HG03159 (cell line): ENCODE data around the gene OXLD1.
A peak's percentile ranks its signal among the peaks of the same experiment; 100 is the strongest.
"Not testable (repeated sequence)": the region's sequence is repeated elsewhere in the genome, so short reads cannot be mapped to it uniquely, and the experiment has no call there.

Source experiments
- ATAC-seq: cut with Tn5 transposase; IDR thresholded peaks from one replicate; pipeline ENCODE4 v1.9.1; 2021; ENCODE audit warnings: mild to moderate bottlenecking, moderate library complexity; ENCODE audit not compliant: unreplicated experiment

Gene OXLD1

DNA sequence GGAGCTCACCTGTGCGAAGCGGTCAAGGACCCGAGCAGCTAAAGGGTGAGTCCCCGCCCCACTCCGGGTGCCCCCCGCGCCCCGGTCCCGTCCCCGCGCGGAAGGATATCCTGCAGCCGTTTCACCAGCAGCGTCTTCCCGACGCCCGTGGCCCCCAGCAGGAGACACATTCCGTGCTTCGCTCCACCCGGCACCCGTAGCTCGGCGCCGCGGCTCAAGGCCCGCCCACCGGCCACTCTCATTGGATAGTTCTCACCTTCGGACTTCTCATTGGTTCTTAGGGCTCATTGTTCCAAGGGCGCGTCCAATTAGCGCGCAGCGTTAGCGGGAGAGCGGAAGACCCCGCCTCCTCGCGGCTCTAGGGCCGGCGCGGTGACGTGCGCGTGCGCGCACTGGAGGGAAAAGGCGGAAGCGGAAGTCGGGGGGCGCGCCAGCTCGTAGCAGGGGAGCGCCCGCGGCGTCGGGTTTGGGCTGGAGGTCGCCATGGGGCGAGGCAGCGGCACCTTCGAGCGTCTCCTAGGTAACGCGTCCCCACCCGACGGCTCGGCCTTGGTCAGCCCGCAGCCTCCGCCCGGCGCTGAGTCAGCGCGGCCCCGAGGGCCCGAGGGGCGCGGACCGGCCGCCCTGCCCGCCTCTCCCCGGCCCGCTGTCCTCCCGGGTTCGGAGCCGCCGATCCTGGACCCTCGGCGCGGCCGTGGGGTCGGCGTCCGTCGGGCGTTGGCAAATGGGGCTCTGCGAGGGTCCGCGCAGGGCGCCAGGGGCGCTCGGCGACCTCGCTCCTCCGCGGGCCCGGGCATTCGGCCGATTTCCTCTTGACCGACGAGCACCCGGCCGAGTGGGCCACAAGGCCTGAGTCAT is 17.4 kb upstream of the OXLD1 start, which contains the start of the genes ARL16 and HGS:
Gene ARL16 (minus strand): TSS at position 214 of the 858 bp plus-strand sequence. CDS start 44 bp downstream, at position 170.
Gene HGS (plus strand): TSS at position 428 of the 858 bp plus-strand sequence. CDS start 56 bp downstream, at position 484.
- peak; percentile 90 for ATAC-seq

- no peak for ATAC-seq
These were observed 16.8 kb upstream of the OXLD1 start for GRCh38 chr17:81683208-81683583.

- ATAC-seq, result no peak
These were observed 16.3 kb upstream of the OXLD1 start for GRCh38 chr17:81682565-81683207.

DNA sequence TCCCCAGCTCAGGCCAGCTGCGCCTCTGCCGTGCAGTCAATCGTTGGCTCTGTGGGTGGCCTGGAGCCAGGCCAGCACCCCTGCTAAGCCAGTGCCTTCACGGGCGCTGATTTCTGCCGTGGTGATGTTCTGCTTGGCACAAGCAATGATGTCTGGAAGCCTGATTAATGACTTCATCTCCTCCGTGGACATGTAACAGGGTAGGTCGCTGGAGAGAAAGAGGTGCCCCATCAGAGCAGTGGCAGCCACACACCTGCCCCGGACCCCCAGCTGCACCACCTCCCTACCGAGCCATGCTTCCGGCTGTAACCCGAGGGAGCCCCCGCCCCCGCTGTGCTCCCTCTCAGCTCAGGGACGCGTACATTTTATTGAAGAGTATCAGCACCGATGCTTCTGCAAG is 15.3 kb upstream of the OXLD1 start:
- ATAC-seq, result no peak

GRCh38 chr17:81680150-81680549 is 13.7 kb upstream of the OXLD1 start:
- ATAC-seq, result no peak

DNA sequence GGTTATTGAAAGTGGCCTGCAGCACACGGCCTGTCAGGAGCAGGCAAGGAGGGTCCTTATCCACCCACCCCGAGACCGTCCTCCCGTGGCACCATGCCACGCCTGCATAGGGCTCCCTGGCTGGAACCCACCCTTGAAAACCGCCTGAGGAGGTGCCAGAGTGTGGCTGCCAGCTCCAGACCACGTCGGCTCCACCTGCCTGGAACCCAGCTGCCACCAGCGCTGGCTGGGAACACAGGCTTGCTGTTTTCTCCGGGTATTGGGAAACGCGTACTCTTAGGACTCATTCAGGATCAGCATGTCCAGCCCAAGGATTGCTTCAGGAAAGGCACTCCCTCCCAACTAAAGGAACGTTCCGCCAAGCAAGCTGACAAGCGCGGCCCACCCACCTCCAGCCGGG is 10.5 kb upstream of the OXLD1 start:
- no peak for ATAC-seq

GRCh38 chr17:81675515-81676221 is 9.3 kb upstream of the OXLD1 start:
- not testable (repeated sequence) for ATAC-seq

DNA sequence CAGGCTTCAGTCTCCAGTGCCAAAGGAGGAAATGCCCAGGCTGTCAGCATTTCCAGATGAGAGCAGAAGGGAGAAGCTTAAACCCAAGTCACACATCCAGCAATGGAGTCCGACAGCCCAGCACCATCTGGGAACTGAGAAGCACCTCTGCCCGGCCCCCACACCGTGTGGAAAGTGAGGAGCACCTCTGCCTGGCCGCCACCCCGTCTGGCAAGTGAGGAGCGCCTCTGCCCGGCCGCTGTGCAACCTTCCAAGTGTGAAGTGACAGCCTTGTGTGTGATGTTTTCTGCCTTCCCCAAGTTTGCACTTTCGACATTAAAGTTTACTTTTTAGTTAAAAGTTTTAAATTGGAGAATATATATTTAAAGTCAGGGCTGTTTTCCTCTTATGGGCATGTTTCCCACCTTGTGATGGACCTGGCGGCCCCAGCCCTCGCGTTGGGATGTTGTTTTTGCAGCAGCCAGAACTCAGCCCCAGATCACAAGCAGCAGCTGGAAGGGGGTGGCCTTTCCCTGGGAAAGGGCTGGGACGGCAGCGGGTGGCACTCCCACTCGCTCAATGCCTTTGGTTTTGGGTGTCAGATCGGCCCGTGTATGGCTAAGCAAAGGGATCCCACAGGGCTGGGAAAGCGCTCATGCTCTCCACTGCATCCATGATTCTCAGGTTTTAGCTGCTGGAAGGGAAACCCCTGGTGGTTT is 7.3 kb upstream of the OXLD1 start:
- ATAC-seq, result no peak

DNA sequence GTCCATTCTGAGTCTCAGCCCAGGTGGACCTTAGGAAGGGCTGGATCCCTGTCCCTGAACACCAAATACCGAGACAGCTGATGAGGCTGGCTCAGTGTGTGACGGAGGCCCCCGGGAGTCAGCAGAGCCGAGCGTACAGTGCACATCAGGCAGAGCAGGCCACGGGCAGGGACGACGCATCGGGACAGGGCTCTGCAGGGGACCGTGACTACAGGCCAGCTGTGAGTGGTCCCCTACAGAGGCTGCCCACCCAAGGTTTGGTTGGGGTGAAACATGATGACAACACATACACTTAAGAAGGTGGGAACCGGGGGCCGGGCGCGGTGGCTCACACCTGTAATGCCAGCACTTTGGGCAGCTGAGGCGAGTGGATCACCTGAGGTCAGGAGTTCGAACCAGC is 6.5 kb upstream of the OXLD1 start:
- no peak for ATAC-seq

- ATAC-seq, result no peak
These were observed 6.1 kb upstream of the OXLD1 start for GRCh38 chr17:81672504-81672903.

GRCh38 chr17:81667754-81668153 is 1.3 kb upstream of the OXLD1 start:
- no peak for ATAC-seq

DNA sequence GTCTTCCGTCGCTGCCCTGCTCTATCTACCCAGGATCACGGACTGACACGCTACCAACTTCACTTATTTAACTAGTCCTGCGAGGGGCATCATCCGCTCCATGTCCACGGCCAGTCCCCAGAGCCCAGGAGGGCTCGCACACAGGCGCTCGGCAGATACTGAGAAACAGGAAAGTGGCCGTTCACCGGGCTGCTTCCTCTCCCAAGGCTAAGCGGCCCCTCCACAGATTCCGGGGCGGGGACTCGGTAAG is 388 bp downstream of the OXLD1 start:
- ATAC-seq, result peak; percentile 11

DNA sequence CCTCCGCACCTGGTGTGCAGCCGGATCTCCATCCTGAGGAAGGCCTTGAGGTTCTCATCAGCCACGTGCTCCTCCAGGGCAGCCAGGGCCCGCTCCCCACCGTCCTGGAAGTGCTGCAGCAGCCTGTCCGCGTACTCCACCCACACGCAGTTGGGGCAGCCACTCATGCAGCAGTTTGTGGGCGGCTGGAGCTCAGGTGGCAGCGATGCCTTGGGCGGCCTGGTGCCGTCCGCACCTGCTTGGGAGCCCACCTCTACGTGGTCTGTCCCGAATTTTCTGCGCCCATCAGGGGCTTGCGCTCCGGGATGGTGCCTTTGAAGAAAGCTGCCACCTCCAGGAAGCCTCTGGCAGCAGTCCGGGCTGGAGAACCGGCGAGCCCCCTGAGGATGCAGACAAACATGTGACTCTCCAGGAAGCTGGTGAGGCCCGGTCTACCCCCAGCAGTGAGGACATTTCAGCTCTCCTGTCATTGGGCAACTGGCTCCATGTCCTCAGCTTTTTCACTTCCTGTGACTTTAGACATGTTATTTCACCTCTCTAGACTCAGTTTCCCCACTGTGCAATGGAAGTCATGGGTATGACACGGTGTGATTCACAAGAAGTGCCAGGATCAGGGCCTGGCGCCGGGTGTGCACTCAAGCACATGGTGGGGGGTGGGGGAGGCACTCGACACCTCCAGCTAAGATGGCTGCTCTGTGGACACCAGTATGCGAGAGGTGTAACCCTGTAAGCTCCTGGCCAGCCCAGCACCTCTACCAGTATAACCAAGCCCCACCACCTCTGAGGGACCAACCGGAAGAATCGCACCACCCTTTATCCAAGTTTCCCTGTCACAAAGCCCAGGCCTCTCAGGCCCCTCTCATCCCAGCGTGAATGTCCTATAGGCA is 957 bp downstream of the OXLD1 start:
- peak; percentile 11 for ATAC-seq

GRCh38 chr17:81664051-81664470 is 2.3 kb downstream of the OXLD1 start:
- ATAC-seq, result no peak

GRCh38 chr17:81662002-81662401 is 4.4 kb downstream of the OXLD1 start:
- no peak for ATAC-seq

GRCh38 chr17:81660441-81660840 is 6.0 kb downstream of the OXLD1 start:
- ATAC-seq, result no peak

DNA sequence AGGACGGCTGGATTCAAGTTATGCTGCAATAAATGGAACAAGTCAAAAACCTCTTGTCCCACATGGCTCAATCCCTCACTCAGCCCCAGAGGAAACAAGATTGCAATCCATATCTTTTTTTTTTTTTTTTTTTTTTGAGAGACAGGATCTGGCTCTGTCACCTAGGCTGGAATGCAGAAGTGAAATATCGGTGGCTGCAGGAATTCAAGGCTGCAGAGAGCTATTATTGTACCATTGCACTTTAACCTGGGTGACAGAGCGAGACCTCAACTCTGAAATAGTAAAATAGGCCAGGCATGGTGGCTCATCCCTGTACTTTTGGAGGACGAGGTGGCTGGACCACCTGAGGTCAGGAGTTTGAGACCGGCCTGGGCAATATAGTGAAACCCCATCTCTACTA is 7.4 kb downstream of the OXLD1 start:
- no peak for ATAC-seq

DNA sequence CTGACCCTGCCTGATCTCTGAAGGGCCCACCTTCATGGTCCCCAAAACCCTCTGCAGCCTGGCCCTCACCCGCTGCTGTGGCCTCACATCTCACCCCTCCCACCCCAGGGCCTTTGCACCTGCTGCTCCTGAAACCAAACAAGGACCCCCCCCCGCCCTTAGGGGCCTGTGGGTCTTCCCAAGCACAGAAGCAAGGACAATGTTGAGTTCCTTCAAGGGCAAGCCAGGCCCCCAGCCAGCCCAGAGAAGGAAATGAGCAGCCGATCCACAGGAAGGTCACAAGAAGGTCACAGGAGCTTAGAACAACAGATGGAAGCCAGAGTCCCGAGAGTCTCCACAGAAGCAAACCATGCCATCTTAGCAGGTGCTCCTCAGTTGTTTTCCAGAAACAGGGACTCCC is 9.6 kb downstream of the OXLD1 start:
- ATAC-seq, result no peak

DNA sequence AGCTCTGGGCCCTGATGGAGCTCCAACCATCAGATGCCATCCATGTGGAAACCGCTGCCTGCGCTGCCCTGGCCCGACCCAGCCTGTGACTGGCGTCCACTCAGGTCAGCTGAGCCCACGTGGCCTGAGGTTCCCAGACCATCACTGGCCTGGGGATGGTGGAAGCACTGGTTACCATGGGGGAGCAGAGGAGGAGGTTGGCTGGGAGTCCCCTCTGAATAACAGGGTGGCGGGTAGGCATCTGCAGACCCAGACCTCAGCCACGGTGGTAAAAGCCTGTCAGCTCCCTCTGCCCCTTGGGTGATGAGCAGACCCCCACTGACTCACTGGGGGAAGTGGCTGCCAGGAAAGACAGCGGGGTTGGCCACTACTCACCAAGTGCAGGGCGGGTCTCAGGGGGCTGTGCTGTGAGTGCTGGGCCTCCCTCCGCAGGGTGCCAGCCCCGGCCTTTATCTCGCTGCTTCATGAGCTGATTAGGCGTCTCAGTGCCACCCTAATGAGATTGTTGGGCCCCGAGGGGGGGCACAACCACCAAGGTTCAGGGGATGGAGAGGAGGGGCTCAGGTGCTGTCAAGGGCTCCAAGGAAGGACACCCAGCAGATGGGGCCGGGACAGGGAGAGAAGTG is 10.2 kb downstream of the OXLD1 start, which contains the start of gene PDE6G:
Gene PDE6G (minus strand): TSS at position 425 of the 626 bp plus-strand sequence. CDS start 3,237 bp downstream, outside the sequence.
- no peak for ATAC-seq
